Neural crest cell (in vitro differentiated cells): ENCODE results near the gene PIGS. TPM values are rescaled to one million over a fixed set of nuclear protein-coding genes. Genes with fewer than 3 reads are reported as not detected.

Source experiments
- DNase-seq: peaks from one replicate; pipeline ENCODE4 v3.0.0; 2021; ENCODE audit warnings: low read depth, mixed read lengths, low spot score
- H3K27ac Mint-ChIP-seq: one replicate; pipeline ENCODE4 v1.8.0; 2021; ENCODE audit warnings: mild to moderate bottlenecking, mixed read lengths; ENCODE audit not compliant: unreplicated experiment
- H3K27me3 Mint-ChIP-seq: 2 replicates; pipeline ENCODE4 v1.8.0; 2021; ENCODE audit warnings: low read depth, mild to moderate bottlenecking, mixed read lengths
- H3K36me3 Mint-ChIP-seq: 2 replicates; pipeline ENCODE4 v1.8.0; 2021; ENCODE audit warnings: low read depth, mild to moderate bottlenecking, mixed read lengths
- H3K4me1 Mint-ChIP-seq: 2 replicates; pipeline ENCODE4 v1.8.0; 2021; ENCODE audit warnings: mixed read lengths
- H3K4me3 Mint-ChIP-seq: one replicate; pipeline ENCODE4 v1.8.0; 2021; ENCODE audit warnings: mild to moderate bottlenecking, mixed read lengths
- H3K9me3 Mint-ChIP-seq: 2 replicates; pipeline ENCODE4 v1.8.0; 2021; ENCODE audit warnings: mixed read lengths
- total RNA-seq: library from RNA; stranded (reverse); gene quantifications from 2 replicates; pipeline ENCODE4 v1.2.1, GENCODE V29; 2021
- TF ChIP-seq, protein P1 (sequence below): fragments of 200-600 bp; sonication (generic); conservative IDR thresholded peaks from 2 replicates; pipeline ENCODE4 v1.5.0; 2021; ENCODE audit warnings: antibody characterized with exemption, mild to moderate bottlenecking

The PIGS gene
- total RNA-seq, 1 donor from 2014 or later = 63.5 TPM

DNA sequence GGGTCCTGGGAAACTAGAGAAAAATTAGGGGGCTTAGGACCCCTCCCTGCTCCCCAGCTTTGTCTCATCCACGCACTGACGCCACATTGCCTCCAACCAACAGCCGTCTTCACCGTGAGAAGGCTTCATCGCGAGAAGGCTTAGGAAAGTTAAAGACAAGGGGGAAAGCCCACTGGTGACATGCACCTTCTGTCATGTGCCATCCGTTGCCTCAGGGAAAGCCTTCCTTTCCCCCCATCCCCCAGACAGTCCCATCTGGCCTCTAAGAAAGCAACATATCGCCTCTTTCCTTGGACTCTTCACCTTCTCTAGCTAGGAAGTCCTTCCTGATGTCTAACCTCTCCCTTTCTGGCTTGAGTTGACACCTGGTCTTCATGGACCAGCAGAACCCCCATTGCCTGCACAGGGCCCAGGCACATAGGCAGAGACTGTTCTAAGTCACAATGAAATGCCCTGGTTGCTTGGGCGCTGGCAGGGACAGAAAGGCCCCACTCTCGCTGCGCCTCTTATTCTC is 63.1 kb downstream of the PIGS start:
- TF ChIP-seq, protein P1, sequence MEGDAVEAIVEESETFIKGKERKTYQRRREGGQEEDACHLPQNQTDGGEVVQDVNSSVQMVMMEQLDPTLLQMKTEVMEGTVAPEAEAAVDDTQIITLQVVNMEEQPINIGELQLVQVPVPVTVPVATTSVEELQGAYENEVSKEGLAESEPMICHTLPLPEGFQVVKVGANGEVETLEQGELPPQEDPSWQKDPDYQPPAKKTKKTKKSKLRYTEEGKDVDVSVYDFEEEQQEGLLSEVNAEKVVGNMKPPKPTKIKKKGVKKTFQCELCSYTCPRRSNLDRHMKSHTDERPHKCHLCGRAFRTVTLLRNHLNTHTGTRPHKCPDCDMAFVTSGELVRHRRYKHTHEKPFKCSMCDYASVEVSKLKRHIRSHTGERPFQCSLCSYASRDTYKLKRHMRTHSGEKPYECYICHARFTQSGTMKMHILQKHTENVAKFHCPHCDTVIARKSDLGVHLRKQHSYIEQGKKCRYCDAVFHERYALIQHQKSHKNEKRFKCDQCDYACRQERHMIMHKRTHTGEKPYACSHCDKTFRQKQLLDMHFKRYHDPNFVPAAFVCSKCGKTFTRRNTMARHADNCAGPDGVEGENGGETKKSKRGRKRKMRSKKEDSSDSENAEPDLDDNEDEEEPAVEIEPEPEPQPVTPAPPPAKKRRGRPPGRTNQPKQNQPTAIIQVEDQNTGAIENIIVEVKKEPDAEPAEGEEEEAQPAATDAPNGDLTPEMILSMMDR = no peak
- H3K4me1 Mint-ChIP-seq = no peaks in the 10 kb centered on the region
- H3K4me3 Mint-ChIP-seq = no peak overlapping the region
- no peak overlapping the region for H3K27ac Mint-ChIP-seq
- DNase-seq = no peak
- no peaks in the 10 kb centered on the region for H3K36me3 Mint-ChIP-seq
- no peaks in the 10 kb centered on the region for H3K9me3 Mint-ChIP-seq
- peaks cover 50% of the 10 kb centered on the region for H3K27me3 Mint-ChIP-seq

DNA sequence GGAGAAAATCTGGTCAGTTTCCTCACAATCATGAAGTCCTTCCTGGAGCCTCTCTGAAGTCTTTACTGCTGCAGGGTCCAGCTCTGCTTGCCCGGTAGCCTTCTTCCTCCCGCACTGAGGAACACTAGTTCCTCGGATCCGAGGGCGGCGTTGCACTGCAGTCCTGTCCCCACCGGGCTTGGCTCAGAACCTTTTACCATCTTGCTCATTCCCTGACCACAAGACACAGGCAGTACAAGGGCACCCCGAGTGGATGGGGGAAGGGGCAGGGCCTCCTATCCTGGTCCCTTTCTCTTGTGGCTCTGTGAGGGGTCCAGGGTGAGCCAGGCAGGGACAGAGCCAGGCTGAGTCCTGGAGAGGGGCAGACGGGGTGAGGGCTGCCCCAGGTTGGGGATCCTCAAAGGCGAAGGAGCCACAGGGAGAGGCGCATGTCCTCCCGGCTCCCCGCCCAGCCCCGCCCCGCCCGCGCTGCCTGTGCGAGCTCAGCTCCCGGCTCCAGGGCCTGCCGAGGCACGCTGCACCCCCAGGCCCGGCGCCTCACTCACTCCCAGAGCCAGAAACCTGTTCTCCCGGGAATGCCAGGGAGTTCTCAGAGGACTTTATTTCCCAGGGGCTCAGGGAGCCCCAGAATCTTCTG is 63.6 kb downstream of the PIGS start:
- TF ChIP-seq, protein P1 = no peak
- Mint-ChIP-seq H3K4me3 (no peak overlapping the region), H3K27ac (no peak overlapping the region), H3K27me3 (peaks cover 45% of the 10 kb centered on the region), H3K9me3 (no peaks in the 10 kb centered on the region), H3K36me3 (no peaks in the 10 kb centered on the region), H3K4me1 (no peaks in the 10 kb centered on the region)
- no peak for DNase-seq

DNA sequence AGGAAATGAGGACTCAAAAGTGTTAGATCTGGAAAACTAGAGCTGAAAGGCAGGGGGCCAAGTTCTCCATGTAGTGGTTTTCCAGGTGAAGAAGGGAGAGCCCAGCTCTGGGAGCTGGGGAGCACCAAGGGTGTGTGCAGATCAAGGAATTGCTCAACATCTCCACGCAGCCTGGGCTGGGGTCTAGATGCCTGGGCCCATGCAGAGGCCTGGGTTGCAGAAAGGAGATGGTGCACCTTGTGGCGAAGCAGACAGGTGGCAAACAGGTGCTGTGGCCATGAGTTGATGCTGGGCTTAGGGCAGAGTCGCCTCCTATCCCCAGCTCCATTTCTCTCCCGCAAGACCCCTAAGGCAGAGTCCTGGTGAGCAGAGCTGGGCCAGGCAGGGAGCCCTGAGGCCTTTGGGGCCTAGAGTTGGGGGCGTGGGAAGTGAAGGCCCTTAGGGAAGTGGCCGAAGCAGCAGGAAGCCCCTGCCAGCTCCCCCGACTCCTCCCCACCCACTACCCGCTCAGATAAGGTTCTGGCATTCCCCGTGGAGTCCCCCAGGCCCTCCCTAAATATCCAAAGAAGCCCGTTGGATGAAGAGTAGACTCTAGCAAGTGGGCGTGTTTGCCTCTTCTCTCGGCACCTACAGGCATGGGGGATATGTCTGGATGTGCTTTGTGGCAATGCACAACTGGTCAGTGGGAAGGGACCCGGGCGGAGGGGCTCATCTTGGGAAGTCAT is 64.4 kb downstream of the PIGS start:
- no peaks in the 10 kb centered on the region for H3K9me3 Mint-ChIP-seq
- TF ChIP-seq, protein P1 = no peak
- H3K4me3 Mint-ChIP-seq = no peak overlapping the region
- DNase-seq = no peak
- no peaks in the 10 kb centered on the region for H3K4me1 Mint-ChIP-seq
- H3K27me3 Mint-ChIP-seq = peaks cover 42% of the 10 kb centered on the region
- H3K27ac Mint-ChIP-seq = no peak overlapping the region
- no peaks in the 10 kb centered on the region for H3K36me3 Mint-ChIP-seq

DNA sequence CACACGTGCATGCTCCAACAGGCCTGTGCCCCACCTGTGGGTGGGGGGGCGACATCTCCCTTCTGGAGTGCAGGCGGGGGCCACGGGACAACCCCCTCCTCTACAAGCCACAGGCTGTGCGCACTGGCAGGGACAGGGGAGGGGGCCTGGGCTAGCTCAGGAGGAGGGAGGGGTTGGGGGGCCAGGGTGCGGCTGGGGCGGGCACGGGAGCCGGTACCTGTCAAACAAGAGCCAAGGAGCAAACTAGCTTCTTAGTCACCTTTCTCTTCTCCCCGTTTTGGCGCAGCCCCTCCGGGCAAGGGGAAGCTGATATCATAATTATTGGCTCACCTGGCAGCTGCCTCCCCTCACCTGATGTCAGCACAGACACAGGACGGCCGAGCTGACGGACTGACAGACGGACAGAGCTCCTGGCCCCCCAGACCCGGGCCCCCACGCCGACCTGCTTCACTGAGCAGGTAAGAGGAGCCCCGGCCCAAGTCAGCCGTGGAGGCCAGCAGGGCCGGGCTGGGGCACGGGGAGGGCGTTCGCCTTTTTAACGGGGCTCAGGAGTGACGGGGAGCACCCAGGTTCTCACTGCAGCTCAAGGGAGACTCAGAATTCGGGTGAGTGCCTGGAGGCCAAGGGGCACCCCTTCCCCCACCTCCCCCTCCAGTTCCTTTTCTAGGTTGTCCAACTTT is 65.2 kb downstream of the PIGS start, which contains the start of gene FOXN1:
FOXN1 (plus strand) TSS at position 363 of the 680 bp plus-strand sequence. CDS start 17,622 bp downstream, outside the sequence.
- H3K36me3 Mint-ChIP-seq = no peaks in the 10 kb centered on the region
- H3K4me3 Mint-ChIP-seq = no peak within 1 kb of the TSS
- no peak for DNase-seq
- H3K27ac Mint-ChIP-seq = no peak within 1 kb of the TSS
- peaks cover 36% of the 10 kb centered on the region for H3K27me3 Mint-ChIP-seq
- no peaks in the 10 kb centered on the region for H3K9me3 Mint-ChIP-seq
- TF ChIP-seq, protein P1 = no peak
- no peaks in the 10 kb centered on the region for H3K4me1 Mint-ChIP-seq

DNA sequence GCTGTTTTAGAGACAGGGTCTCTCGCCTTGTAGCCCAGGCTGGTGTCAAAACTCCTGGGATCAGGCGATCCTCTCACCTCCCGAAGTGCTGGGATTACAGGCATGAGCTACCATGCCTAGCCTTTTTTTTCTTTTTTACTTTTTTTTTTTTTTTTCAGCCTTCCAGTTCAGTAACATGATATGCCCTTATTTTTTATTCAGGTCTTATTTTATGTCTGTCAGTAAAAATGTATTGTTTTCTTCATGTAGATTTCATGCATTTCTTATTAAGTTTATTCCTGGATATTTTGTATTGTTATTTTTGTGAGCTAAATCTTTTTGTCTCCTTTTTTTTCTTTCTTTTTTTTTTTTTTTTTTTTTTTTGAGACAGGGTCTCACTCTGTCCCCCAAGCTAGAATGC is 67.9 kb downstream of the PIGS start:
- H3K36me3 Mint-ChIP-seq = no peaks in the 10 kb centered on the region
- TF ChIP-seq, protein P1 = no peak
- peaks cover 18% of the 10 kb centered on the region for H3K27me3 Mint-ChIP-seq
- no peak for DNase-seq
- no peak overlapping the region for H3K4me3 Mint-ChIP-seq
- no peaks in the 10 kb centered on the region for H3K9me3 Mint-ChIP-seq
- H3K4me1 Mint-ChIP-seq = no peaks in the 10 kb centered on the region
- H3K27ac Mint-ChIP-seq = no peak overlapping the region

Other genes with a start within 250 kb of the PIGS start
- 14.0 and 15.9 TPM in 2 replicates for gene IFT20, start 236.1 kb downstream of the PIGS start, total RNA-seq
- gene TNFAIP1, start 235.8 kb downstream of the PIGS start, total RNA-seq = 38.2 and 38.8 TPM in 2 replicates
- 75.5 and 78.2 TPM in 2 replicates for gene POLDIP2, start 214.0 kb downstream of the PIGS start, total RNA-seq
- gene SEBOX, start 206.3 kb downstream of the PIGS start, total RNA-seq = not detected in 2 replicates
- 0.40 and 0.68 TPM in 2 replicates for gene VTN, start 201.2 kb downstream of the PIGS start, total RNA-seq
- 47.5 and 52.5 TPM in 2 replicates for gene SARM1, start 199.8 kb downstream of the PIGS start, total RNA-seq
- gene SLC46A1, start 165.3 kb downstream of the PIGS start, total RNA-seq = 16.8 and 17.5 TPM in 2 replicates
- not detected in 2 replicates for gene SLC13A2, start 97.9 kb downstream of the PIGS start, total RNA-seq
- not detected in 2 replicates for gene FOXN1, start 65.2 kb downstream of the PIGS start, total RNA-seq
- gene UNC119, start 18.9 kb downstream of the PIGS start, total RNA-seq = 59.1 and 63.5 TPM in 2 replicates
- gene ALDOC, start 5.4 kb upstream of the PIGS start, total RNA-seq = 16.1 and 22.2 TPM in 2 replicates
- gene SPAG5, start 27.5 kb upstream of the PIGS start, total RNA-seq = 147 and 151 TPM in 2 replicates
- gene RSKR, start 42.7 kb upstream of the PIGS start, total RNA-seq = 31.0 and 34.2 TPM in 2 replicates
- gene BLTP2, start 73.6 kb upstream of the PIGS start, total RNA-seq = 175 and 191 TPM in 2 replicates
- gene SDF2, start 90.4 kb upstream of the PIGS start, total RNA-seq = 47.4 and 48.2 TPM in 2 replicates
- gene SUPT6H, start 90.7 kb upstream of the PIGS start, total RNA-seq = 70.0 and 72.2 TPM in 2 replicates
- gene PROCA1, start 140.4 kb upstream of the PIGS start, total RNA-seq = 11.7 and 12.5 TPM in 2 replicates
- gene RAB34, start 146.3 kb upstream of the PIGS start, total RNA-seq = 83.5 and 87.4 TPM in 2 replicates
- 1,750 and 1,862 TPM in 2 replicates for gene RPL23A, start 148.5 kb upstream of the PIGS start, total RNA-seq
- gene TLCD1, start 154.7 kb upstream of the PIGS start, total RNA-seq = 6.1 and 6.3 TPM in 2 replicates
- 6.2 and 6.3 TPM in 2 replicates for gene NEK8, start 157.3 kb upstream of the PIGS start, total RNA-seq
- 163 and 172 TPM in 2 replicates for gene TRAF4, start 172.5 kb upstream of the PIGS start, total RNA-seq